Fibroblast of lung (primary cell): Measurements from ENCODE around the gene GCM1.

Source experiments
- CTCF ChIP-seq, 2 donors: IDR thresholded peaks in 1 of 2; conservative IDR thresholded peaks in 1 of 2; 1 replicate in 1 of 2; 2 replicates in 1 of 2; pipeline ENCODE4 v1.5.1; 2011 to 2012; ENCODE audit warnings: low read length in 2 of 2, control low read depth in 1 of 2, inconsistent platforms in 1 of 2, low read depth in 1 of 2, mild to moderate bottlenecking in 1 of 2
- EZH2 ChIP-seq: IDR thresholded peaks from 2 replicates; pipeline ENCODE4 v1.5.1; 2012; ENCODE audit warnings: low read length, control low read depth, mild to moderate bottlenecking; ENCODE audit errors: missing control alignments

DNA sequence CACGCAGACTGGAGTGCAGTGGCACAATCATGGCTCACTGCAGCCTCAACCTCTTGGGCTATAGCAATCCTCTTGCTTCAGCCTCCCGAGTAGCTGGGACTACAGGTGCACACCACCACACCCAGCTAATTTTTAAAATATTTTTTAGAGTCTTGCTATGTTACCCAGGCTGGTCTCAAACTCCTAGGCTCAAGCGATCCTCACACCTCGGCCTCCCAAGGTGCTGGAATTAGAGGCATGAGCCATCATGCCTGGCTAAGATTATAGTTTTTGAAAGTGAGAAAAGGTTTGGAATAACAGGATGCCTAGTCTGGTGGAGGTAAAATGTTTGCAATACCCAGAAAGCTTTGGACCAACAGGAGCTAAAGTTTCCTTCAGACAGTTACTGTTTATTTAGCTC, 23.4 kb downstream of the GCM1 start:
- TF ChIP-seq EZH2: no peak
- TF ChIP-seq CTCF (conservative IDR thresholded peaks at IDR 0.05 in 1 of 2, IDR thresholded peaks at IDR 0.05 in 1 of 2; ENCODE audit: low read depth in 1 of 2, low read length in 2 of 2): no peak
